IgD-negative memory B cell (primary cell): ENCODE data around the gene RPL11. TPM values are rescaled to one million over a fixed set of nuclear protein-coding genes. Genes with fewer than 3 reads are reported as not detected.
A peak's percentile ranks its signal among the peaks of the same experiment; 100 is the strongest.
"Not testable (repeated sequence)": the region's sequence is repeated elsewhere in the genome, so short reads cannot be mapped to it uniquely, and the experiment has no call there.

ENCODE experiments used
- H3K27ac Mint-ChIP-seq, 3 donors: one replicate each; pipeline ENCODE4 v1.8.0; 2020 to 2022; ENCODE audit warnings: mild to moderate bottlenecking in 3 of 3, mixed read lengths in 3 of 3, moderate library complexity in 1 of 3
- H3K27me3 Mint-ChIP-seq: one replicate; pipeline ENCODE4 v1.8.0; 2021; ENCODE audit warnings: mixed read lengths
- H3K36me3 Mint-ChIP-seq: one replicate; pipeline ENCODE4 v1.8.0; 2020; ENCODE audit warnings: mild to moderate bottlenecking, mixed read lengths
- H3K4me1 Mint-ChIP-seq, 3 donors: one replicate each; pipeline ENCODE4 v1.8.0; 2020 to 2022; ENCODE audit warnings: mixed read lengths in 3 of 3, mild to moderate bottlenecking in 1 of 3
- H3K4me3 Mint-ChIP-seq, 4 donors: one replicate each; pipeline ENCODE4 v1.8.0; 2020 to 2022; ENCODE audit warnings: mild to moderate bottlenecking in 4 of 4, mixed read lengths in 4 of 4, moderate library complexity in 3 of 4
- H3K9me3 Mint-ChIP-seq, 3 donors: one replicate each; pipeline ENCODE4 v1.8.0; 2020 to 2021; ENCODE audit warnings: mixed read lengths in 3 of 3, mild to moderate bottlenecking in 1 of 3
- polyA plus RNA-seq: library from polyadenylated mRNA; unstranded; fragments of 300-500 nt; fragmentation: Illumina TruSeq; gene quantifications from one replicate; pipeline ENCODE4 v1.2.3, GENCODE V29; 2021

RPL11 gene
- polyA plus RNA-seq, 1 donor from 2014 or later = 1,607 TPM

DNA sequence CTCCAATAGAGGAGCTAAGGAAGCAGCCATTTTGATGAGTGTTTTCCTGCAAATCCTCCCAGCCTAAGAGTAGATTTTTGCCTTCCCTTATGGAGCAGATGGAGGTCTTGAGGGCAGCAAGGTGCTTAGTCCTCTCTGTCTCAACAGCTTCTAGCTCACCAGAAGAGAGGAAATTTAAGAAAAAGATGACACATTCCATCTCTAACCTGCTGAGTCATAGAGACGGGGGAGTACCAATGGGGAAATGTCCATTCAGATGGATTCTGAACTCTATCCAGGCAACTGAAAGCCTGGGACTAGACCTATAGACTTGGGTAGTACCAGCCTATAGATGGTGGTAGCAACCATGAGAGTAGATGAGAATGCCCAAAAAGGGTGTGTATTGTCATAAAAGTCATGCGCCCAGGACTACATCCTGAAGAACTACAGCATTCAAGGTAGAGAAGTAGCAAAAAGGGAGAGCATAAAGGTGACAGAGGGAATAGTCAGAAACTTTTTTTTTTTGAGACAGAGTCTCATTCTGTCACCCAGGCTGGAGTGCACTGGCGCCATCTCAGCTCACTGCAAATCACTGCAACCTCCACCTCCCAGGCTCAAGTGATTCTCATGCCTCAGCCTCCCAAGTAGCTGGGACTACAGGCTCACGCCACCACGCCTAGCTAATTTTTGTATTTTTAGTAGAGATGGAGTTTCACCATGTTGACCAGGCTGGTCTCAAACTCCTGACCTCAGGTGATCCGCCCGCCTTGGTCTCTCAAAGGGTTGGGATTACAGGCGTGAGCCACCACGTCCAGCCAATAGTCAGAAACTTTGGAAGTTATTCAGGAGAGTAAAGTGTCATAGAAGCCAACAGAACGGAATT lies 41.0 kb downstream of the RPL11 start:
- H3K27ac Mint-ChIP-seq = no peak overlapping the region
- no peaks in the 10 kb centered on the region for H3K9me3 Mint-ChIP-seq
- H3K4me1 Mint-ChIP-seq = peaks cover 21 to 26% (median 23%) of the 10 kb centered on the region in 3 donors
- peak overlapping the region in 1 of 4 donors; percentile 27 for H3K4me3 Mint-ChIP-seq
- peaks cover 2% of the 10 kb centered on the region for H3K36me3 Mint-ChIP-seq
- H3K27me3 Mint-ChIP-seq = no peaks in the 10 kb centered on the region

DNA sequence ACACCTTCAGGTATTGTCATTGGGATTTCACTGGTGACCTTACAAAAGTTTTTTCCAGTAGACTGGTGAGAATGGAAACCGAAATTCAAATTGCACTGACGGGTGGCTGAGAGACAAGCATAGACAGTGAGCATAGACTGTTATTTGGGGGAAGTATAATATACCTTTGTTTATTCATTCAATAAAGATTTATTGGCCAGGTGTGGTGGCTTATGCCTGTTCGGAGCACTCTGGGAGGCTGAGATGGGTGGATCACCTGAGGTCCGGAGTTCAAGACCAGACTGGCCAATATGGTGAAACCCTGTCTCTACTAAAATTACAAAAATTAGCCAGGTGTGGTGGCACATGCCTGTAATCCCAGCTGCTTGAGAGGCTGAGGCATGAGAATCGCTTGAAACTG lies 41.7 kb downstream of the RPL11 start:
- H3K36me3 Mint-ChIP-seq, H3K27me3 Mint-ChIP-seq, H3K4me3 Mint-ChIP-seq, H3K9me3 Mint-ChIP-seq, H3K27ac Mint-ChIP-seq: not testable (repeated sequence)
- peaks cover 14 to 22% (median 16%) of the 10 kb centered on the region in 3 donors for H3K4me1 Mint-ChIP-seq

DNA sequence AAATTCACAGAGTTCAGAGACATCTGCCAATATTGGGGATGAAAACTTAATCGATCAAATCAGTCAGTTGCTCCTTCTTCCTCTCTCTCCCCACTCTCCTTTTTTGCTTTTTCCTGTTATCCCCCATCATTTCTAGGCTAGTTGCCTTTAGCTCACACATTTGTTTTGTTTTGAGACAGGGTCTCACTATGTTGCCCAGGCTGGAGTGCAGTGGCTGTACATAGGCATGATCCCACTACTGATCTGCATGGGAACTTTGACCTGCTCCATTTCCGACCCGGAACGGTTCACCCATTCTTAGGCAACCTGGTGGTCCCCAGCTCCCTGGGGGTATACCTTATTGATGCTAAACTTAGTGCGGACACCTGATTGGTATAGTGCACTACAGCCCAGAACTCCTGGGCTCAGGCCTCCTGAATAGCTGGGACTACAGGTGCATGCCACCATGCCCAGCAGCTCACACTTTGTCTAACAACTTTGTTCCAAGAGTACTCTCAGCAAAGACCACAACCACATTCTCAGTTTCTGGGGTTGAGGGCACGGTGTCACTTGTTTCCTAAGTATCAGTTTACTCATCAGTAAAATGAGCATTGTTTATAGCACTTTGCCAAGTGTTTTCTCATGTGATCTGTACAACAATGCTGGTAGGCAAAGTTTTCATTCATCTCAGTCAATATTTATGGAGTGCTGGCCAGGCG lies 45.0 kb downstream of the RPL11 start:
- no peaks in the 10 kb centered on the region for H3K27me3 Mint-ChIP-seq
- no peaks in the 10 kb centered on the region for H3K9me3 Mint-ChIP-seq
- no peak overlapping the region for H3K4me3 Mint-ChIP-seq
- peak overlapping the region in 1 of 3 donors; percentile 39 for H3K27ac Mint-ChIP-seq
- peaks cover 0 to 4% (median 0%) of the 10 kb centered on the region in 3 donors for H3K4me1 Mint-ChIP-seq
- peaks cover 2% of the 10 kb centered on the region for H3K36me3 Mint-ChIP-seq

DNA sequence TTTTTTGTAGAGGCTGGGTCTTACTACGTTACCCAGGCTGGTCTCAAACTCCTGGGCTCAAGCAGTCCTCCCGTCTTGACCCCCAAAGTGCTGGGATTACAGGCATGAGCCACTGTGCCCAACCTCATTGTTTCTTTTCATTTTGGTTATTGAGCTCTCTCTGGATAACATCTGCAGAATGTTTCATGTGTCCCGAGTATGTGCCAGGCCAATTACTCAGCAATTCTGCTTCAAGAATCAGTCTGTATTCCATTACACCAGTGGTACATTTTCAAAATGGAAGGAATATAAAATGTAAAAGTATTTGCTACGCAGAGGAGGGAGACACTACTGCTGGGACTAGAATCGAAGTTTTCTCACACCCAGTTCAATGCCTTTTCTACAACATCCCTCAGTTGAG lies 50.0 kb downstream of the RPL11 start:
- H3K4me1 Mint-ChIP-seq = peaks cover 18 to 29% (median 23%) of the 10 kb centered on the region in 3 donors
- H3K27ac Mint-ChIP-seq = no peak overlapping the region
- no peaks in the 10 kb centered on the region for H3K27me3 Mint-ChIP-seq
- H3K4me3 Mint-ChIP-seq = peak overlapping the region in 3 of 4 donors; percentile 65 to 96 (median 92)
- H3K9me3 Mint-ChIP-seq = no peaks in the 10 kb centered on the region
- no peaks in the 10 kb centered on the region for H3K36me3 Mint-ChIP-seq

DNA sequence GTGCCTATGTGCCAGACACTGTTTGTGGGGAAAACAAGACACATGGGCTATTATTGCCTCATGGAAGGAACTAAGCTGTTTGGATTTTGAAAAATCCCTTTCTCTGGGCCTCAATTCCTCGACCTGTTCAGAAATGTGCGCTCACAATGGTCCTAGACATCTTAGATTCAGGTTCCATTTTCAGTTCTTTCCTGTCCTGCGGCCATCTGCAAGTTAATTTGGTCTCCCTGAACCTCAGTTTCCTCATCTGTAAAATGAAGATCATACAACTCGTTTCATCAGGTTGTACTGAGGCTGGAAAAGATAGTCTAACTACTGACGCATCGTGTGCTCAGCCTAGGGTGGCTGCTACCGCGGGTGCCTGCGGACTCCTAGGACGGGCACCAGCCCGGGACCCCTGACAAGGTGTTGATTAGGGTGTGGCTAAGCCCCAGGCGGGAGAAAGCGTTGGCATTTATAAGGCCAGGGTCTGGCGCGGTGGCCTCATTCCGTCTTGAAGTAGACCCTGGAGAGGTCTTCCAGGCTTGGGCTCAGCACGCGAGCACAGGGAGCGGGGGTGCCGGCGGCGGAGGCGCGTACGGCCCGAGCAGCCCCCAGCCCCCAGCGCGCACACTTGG lies 51.2 kb downstream of the RPL11 start:
- H3K4me3 Mint-ChIP-seq = peak overlapping the region; percentile 89 to 96 (median 94)
- no peaks in the 10 kb centered on the region for H3K36me3 Mint-ChIP-seq
- no peaks in the 10 kb centered on the region for H3K9me3 Mint-ChIP-seq
- peak overlapping the region; percentile 91 to 94 (median 94) for H3K27ac Mint-ChIP-seq
- H3K4me1 Mint-ChIP-seq = peaks cover 29 to 40% (median 34%) of the 10 kb centered on the region in 3 donors
- no peaks in the 10 kb centered on the region for H3K27me3 Mint-ChIP-seq

DNA sequence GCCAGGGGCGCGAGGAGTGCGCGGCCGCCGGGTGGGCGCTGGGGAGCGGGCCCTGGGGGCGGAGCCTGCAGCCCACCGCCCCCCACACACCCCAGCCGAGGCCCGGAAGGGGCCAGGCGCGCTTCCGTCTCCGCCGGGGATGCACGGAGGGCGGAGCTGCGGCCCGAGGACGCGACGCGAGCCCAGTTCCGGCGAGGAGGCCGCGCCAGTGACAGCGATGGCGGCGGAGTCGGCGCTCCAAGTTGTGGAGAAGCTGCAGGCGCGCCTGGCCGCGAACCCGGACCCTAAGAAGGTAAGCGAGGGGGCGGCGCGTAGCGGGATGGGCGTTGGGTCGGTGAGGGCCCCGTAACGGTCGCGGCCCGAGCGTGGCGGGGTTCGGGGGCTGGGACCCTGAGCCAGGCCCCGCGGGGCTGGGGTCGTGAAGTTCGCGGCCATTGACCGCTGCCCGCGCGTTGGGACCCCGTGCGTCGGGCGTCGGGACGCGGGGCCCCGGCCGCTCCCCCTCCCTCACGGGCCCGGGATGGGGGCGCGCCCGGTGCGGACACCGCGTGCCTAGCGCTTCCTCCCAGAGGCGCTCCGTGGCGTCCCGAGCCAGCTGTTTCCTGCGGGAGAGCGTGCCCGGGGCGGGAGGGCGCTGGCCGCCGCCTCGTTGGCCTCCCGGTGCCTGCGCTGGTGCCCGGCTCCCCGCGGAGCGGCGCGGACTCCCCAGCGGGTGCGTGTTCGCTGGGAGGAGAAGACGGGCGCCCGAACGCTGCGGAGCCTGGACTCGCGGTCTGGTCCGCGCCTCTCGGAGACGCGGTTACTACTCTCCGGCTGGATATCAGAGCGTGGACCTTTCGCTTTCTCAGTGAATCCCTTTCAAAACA lies 51.9 kb downstream of the RPL11 start, which contains the start of gene ELOA:
ELOA (plus strand) TSS at position 185 of the 866 bp plus-strand sequence; CDS start at position 218, 33 bp downstream.
- H3K27ac Mint-ChIP-seq = peak within 1 kb of the TSS; percentile 92 to 94 (median 94)
- no peaks in the 10 kb centered on the region for H3K36me3 Mint-ChIP-seq
- H3K27me3 Mint-ChIP-seq = no peaks in the 10 kb centered on the region
- H3K4me3 Mint-ChIP-seq = peak within 1 kb of the TSS; percentile 90 to 98 (median 94)
- no peaks in the 10 kb centered on the region for H3K9me3 Mint-ChIP-seq
- peaks cover 31 to 47% (median 41%) of the 10 kb centered on the region in 3 donors for H3K4me1 Mint-ChIP-seq

DNA sequence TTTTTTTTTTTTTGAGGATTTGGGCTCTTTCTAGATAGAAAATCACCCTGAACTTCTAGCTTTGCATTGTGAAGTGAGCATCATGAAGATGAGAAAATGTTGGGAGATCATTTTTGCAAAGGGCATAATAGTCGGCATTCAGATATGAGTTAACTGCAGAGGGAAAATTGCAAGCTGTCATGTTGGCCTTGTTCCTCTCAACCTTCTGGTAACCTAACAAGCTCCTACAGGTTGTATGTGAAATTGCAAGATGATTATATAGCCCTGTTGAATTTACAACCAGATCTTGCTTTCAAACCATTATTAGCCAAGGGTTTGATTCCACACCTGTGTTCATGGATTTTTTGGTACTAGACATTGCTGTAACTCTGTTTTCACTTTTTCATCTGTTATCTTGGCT lies 53.9 kb downstream of the RPL11 start:
- Mint-ChIP-seq H3K27me3 (no peaks in the 10 kb centered on the region), H3K36me3 (no peaks in the 10 kb centered on the region), H3K4me3 (peak overlapping the region; percentile 61 to 98 (median 94)), H3K27ac (peak overlapping the region in 2 of 3 donors; percentile 74 to 92), H3K4me1 (peaks cover 34 to 58% (median 45%) of the 10 kb centered on the region in 3 donors), H3K9me3 (no peaks in the 10 kb centered on the region)

Other genes with a start within 250 kb of the RPL11 start
- 0.66 TPM for gene ASAP3, start 207.6 kb upstream of the RPL11 start, polyA plus RNA-seq
- 2.2 TPM for gene E2F2, start 160.6 kb upstream of the RPL11 start, polyA plus RNA-seq
- 74.0 TPM for gene ID3, start 132.3 kb upstream of the RPL11 start, polyA plus RNA-seq
- gene ELOA, start 51.7 kb downstream of the RPL11 start, polyA plus RNA-seq = 100 TPM
- 73.6 TPM for gene PITHD1, start 86.6 kb downstream of the RPL11 start, polyA plus RNA-seq
- 96.5 TPM for gene LYPLA2, start 99.3 kb downstream of the RPL11 start, polyA plus RNA-seq
- 8.0 TPM for gene GALE, start 108.9 kb downstream of the RPL11 start, polyA plus RNA-seq
- 28.3 TPM for gene HMGCL, start 133.6 kb downstream of the RPL11 start, polyA plus RNA-seq
- gene FUCA1, start 176.5 kb downstream of the RPL11 start, polyA plus RNA-seq = 14.7 TPM
- gene CNR2, start 221.6 kb downstream of the RPL11 start, polyA plus RNA-seq = 52.1 TPM